Measurements from ENCODE around the gene LARGE1.
"Not testable (repeated sequence)": the region's sequence is repeated elsewhere in the genome, so short reads cannot be mapped to it uniquely, and the experiment has no call there.

The LARGE1 gene

GRCh38 chr22:33883561-33883960 is 36.7 kb downstream of the LARGE1 start:
- DNase-seq, result no peak

GRCh38 chr22:33882991-33883390 is 37.3 kb downstream of the LARGE1 start:
- no peak for DNase-seq

- no peak for DNase-seq
Observed at GRCh38 chr22:33880986-33881385, 39.3 kb downstream of the LARGE1 start.

- DNase-seq, result no peak
Observed at GRCh38 chr22:33879796-33880195, 40.5 kb downstream of the LARGE1 start.

GRCh38 chr22:33875316-33875715 is 45.0 kb downstream of the LARGE1 start:
- no peak for DNase-seq

GRCh38 chr22:33874206-33874605 is 46.1 kb downstream of the LARGE1 start:
- no peak for DNase-seq

GRCh38 chr22:33873666-33874065 is 46.6 kb downstream of the LARGE1 start:
- DNase-seq, result no peak

GRCh38 chr22:33873186-33873585 is 47.1 kb downstream of the LARGE1 start:
- no peak for DNase-seq

- no peak for DNase-seq
Observed at GRCh38 chr22:33871935-33872334, 48.3 kb downstream of the LARGE1 start.

- DNase-seq, result no peak
Observed at GRCh38 chr22:33869946-33870345, 50.3 kb downstream of the LARGE1 start.

- no peak for DNase-seq
Observed at GRCh38 chr22:33867971-33868370, 52.3 kb downstream of the LARGE1 start.

- DNase-seq, result no peak
Observed at GRCh38 chr22:33867118-33867866, 53.0 kb downstream of the LARGE1 start.

- DNase-seq, result no peak
Observed at GRCh38 chr22:33866511-33866910, 53.8 kb downstream of the LARGE1 start.

- DNase-seq, result no peak
Observed at GRCh38 chr22:33865996-33866395, 54.3 kb downstream of the LARGE1 start.

- DNase-seq, result no peak
Observed at GRCh38 chr22:33865248-33865647, 55.0 kb downstream of the LARGE1 start.

- DNase-seq, result no peak
Observed at GRCh38 chr22:33864723-33865130, 55.5 kb downstream of the LARGE1 start.

- DNase-seq, result no peak
Observed at GRCh38 chr22:33861216-33861875, 58.9 kb downstream of the LARGE1 start.

GRCh38 chr22:33860386-33860785 is 59.9 kb downstream of the LARGE1 start:
- no peak for DNase-seq

GRCh38 chr22:33859311-33859710 is 61.0 kb downstream of the LARGE1 start:
- no peak for DNase-seq

GRCh38 chr22:33858653-33859052 is 61.6 kb downstream of the LARGE1 start:
- not testable (repeated sequence) for DNase-seq

GRCh38 chr22:33857767-33858166 is 62.5 kb downstream of the LARGE1 start:
- not testable (repeated sequence) for DNase-seq

- no peak for DNase-seq
Observed at GRCh38 chr22:33854724-33855123, 65.6 kb downstream of the LARGE1 start.

GRCh38 chr22:33853200-33854097 is 66.8 kb downstream of the LARGE1 start:
- DNase-seq, result no peak
